ENCODE data around the gene MTERF1.
A peak's percentile ranks its signal among the peaks of the same experiment; 100 is the strongest.
"Not testable (repeated sequence)": the region's sequence is repeated elsewhere in the genome, so short reads cannot be mapped to it uniquely, and the experiment has no call there.

Gene MTERF1

GRCh38 chr7:91892099-91892705, 11.7 kb upstream of the MTERF1 start:
- Histone ChIP-seq H3K4me2 (no peak overlapping the region), H4K20me1 (ENCODE audit: insufficient read depth) (no peaks in the 10 kb centered on the region), H3K79me2 (ENCODE audit: insufficient read depth, low read depth) (no peaks in the 10 kb centered on the region), H2AFZ (ENCODE audit: low read depth) (no peak overlapping the region), H3K4me1 (ENCODE audit: low read depth, poor library complexity, severe bottlenecking) (no peaks in the 10 kb centered on the region), H3K27ac (no peak overlapping the region), H3K27me3 (ENCODE audit: insufficient read depth, low read depth) (no peaks in the 10 kb centered on the region), H3K36me3 (ENCODE audit: insufficient read depth) (no peaks in the 10 kb centered on the region), H3K4me3 (IDR thresholded peaks at IDR 0.05; ENCODE audit: insufficient read depth, low read depth, low read length) (no peak overlapping the region), H3K9ac (no peak overlapping the region)
- TF ChIP-seq CTCF (conservative IDR thresholded peaks at IDR 0.05; ENCODE audit: low read depth, low read length) = no peak

DNA sequence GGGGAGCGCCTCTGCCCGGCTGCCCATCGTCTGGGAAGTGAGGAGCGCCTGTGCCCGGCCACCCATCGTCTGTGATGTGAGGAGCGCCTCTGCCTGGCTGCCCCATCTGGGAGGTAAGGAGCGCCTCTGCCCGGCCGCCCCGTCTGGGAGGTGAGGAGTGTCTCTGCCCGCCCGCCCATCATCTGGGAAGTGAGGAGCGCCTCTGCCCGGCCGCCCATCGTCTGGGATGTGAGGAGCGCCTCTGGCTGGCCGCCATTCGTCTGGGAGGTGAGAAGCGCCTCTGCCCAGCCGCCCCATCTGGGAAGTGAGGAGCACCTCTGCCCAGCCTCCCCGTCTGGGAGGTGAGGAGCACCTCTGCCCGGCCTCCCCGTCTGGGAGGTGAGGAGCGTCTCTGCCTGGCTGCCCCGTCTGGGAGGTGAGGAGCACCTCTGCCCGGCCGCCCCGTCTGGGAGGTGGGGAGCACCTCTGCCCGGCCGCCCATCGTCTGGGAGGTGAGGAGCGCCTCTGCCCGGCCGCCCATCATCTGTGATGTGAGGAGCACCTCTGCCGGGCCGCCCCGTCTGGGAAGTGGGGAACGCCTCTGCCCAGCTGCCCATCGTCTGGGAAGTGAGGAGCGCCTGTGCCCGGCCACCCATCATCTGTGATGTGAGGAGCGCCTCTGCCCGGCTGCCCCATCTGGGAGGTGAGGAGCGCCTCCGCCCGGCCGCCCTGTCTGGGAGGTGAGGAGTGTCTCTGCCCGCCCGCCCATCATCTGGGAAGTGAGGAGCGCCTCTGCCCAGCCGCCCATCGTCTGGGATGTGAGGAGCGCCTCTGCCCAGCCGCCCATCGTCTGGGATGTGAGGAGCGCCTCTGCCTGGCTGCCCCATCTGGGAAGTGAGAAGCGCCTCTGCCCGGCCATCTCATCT, 8.0 kb upstream of the MTERF1 start:
- not testable (repeated sequence) for H3K79me2 ChIP-seq (ENCODE audit: insufficient read depth, low read depth); H3K4me1 ChIP-seq (ENCODE audit: low read depth, poor library complexity, severe bottlenecking); H3K4me2 ChIP-seq; H4K20me1 ChIP-seq (ENCODE audit: insufficient read depth); H3K27ac ChIP-seq; H3K36me3 ChIP-seq (ENCODE audit: insufficient read depth); H3K9ac ChIP-seq; H3K4me3 ChIP-seq (IDR thresholded peaks at IDR 0.05; ENCODE audit: insufficient read depth, low read depth, low read length); H2AFZ ChIP-seq (ENCODE audit: low read depth); H3K27me3 ChIP-seq (ENCODE audit: insufficient read depth, low read depth)

DNA sequence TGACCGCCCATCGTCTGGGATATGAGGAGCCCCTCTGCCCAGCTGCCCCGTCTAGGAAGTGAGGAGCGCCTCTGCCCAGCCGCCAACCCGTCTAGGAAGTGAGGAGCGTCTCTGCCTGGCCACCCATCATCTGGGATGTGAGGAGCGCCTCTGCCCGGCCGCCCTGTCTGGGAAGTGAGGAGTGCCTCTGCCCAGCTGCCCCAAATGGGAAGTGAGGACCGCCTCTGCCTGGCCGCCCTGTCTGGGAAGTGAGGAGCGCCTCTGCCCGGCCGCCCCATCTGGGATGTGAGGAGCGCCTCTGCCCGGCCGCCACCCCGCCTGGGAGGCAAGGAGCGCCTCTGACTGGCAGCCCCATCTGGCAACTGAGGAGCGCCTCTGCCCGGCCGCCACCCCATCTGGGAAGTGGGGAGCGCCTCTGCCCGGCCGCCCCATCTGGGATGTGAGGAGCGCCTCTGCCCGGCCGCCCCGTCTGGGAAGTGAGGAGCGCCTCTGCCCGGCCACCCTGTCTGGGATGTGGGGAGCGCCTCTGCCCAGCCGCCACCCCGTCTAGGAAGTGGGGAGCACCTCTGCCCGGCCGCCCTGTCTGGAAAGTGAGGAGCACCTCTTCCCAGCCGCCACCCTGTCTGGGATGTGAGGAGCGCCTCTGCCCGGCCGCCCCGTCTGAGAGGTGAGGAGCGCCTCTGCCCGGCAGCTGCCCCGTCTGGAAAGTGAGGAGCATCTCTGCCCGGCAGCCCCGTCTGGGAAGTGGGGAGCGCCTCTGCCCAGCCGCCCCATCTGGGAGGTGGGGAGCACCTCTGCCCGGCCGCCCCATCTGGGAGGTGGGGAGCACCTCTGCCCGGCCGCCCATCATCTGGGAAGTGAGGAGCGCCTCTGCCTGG, 7.1 kb upstream of the MTERF1 start:
- H4K20me1 ChIP-seq (ENCODE audit: insufficient read depth) = not testable (repeated sequence)

DNA sequence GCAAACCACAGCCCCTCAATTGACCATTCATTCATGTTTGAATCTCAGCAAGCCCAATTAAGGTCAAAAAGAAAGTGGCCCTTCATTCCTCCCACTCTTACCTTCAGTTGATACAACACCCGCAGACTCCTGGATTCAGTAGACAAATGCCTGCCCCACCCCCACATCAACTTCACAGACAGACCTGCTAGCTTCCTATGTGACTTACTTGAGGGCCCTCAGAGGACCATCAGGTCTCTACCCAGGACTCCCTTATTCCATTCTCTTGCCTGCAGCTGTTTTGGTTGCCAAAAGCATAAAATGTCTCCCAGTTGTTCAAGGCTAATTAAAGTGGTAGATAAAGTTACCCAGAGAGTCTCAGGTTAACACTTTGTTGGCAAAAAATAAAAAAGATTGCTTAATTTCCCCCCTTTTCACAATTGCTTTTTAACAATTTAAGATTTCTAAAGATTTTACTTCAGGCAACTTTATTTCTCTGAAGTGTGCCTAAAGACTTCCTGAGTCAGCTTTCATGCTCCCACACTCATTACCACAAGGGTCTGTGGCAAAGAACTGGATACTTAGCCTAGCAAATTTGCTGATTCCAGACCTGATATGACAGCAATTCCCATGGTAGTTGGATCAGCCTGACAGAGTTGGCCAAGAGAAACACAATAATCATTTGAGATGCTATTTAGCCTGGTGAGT, 3.3 kb upstream of the MTERF1 start:
- no peaks in the 10 kb centered on the region for H3K36me3 ChIP-seq (ENCODE audit: insufficient read depth)
- no peak overlapping the region for H3K4me3 ChIP-seq (IDR thresholded peaks at IDR 0.05; ENCODE audit: insufficient read depth, low read depth, low read length)
- H2AFZ ChIP-seq (ENCODE audit: low read depth) = no peak overlapping the region
- H3K4me1 ChIP-seq (ENCODE audit: low read depth, poor library complexity, severe bottlenecking) = peaks cover 19% of the 10 kb centered on the region
- peak overlapping the region; percentile 36; the same call in 1 of the 2 replicates for H3K4me2 ChIP-seq
- no peak for TF ChIP-seq CTCF (conservative IDR thresholded peaks at IDR 0.05; ENCODE audit: low read depth, low read length)
- H3K27ac ChIP-seq = no peak overlapping the region
- peaks cover 15% of the 10 kb centered on the region for H3K79me2 ChIP-seq (ENCODE audit: insufficient read depth, low read depth)
- no peak overlapping the region for H3K9ac ChIP-seq
- no peaks in the 10 kb centered on the region for H4K20me1 ChIP-seq (ENCODE audit: insufficient read depth)
- no peaks in the 10 kb centered on the region for H3K27me3 ChIP-seq (ENCODE audit: insufficient read depth, low read depth)

More for the DNA sequence above, 7.1 kb upstream of the MTERF1 start:
- not testable (repeated sequence) for H3K9ac ChIP-seq; H3K27ac ChIP-seq; H3K36me3 ChIP-seq (ENCODE audit: insufficient read depth); H3K27me3 ChIP-seq (ENCODE audit: insufficient read depth, low read depth); H3K79me2 ChIP-seq (ENCODE audit: insufficient read depth, low read depth); H3K4me1 ChIP-seq (ENCODE audit: low read depth, poor library complexity, severe bottlenecking); H2AFZ ChIP-seq (ENCODE audit: low read depth); H3K4me2 ChIP-seq; H3K4me3 ChIP-seq (IDR thresholded peaks at IDR 0.05; ENCODE audit: insufficient read depth, low read depth, low read length)

- H2AFZ ChIP-seq (ENCODE audit: low read depth) = peak overlapping the region; percentile 92
- peak overlapping the region; percentile 61 for H3K4me2 ChIP-seq
- H3K27ac ChIP-seq = peak overlapping the region; percentile 44; the same call in 1 of the 2 replicates
- peaks cover 19% of the 10 kb centered on the region for H3K4me1 ChIP-seq (ENCODE audit: low read depth, poor library complexity, severe bottlenecking)
- no peaks in the 10 kb centered on the region for H3K27me3 ChIP-seq (ENCODE audit: insufficient read depth, low read depth)
- H4K20me1 ChIP-seq (ENCODE audit: insufficient read depth) = no peaks in the 10 kb centered on the region
- no peaks in the 10 kb centered on the region for H3K36me3 ChIP-seq (ENCODE audit: insufficient read depth)
- no peak for TF ChIP-seq CTCF (conservative IDR thresholded peaks at IDR 0.05; ENCODE audit: low read depth, low read length)
- peak overlapping the region; percentile 61 for H3K4me3 ChIP-seq (IDR thresholded peaks at IDR 0.05; ENCODE audit: insufficient read depth, low read depth, low read length)
- H3K79me2 ChIP-seq (ENCODE audit: insufficient read depth, low read depth) = peaks cover 15% of the 10 kb centered on the region
- H3K9ac ChIP-seq = peak overlapping the region; percentile 56
Observed at GRCh38 chr7:91880016-91880412, 488 bp downstream of the MTERF1 start.
